Measurements from ENCODE around the gene SPEF2. TPM values are rescaled to one million over a fixed set of nuclear protein-coding genes. Genes with fewer than 3 reads are reported as not detected.

Gene SPEF2
- total RNA-seq, 1 donor from 2014 or later, result 2.7 TPM

DNA sequence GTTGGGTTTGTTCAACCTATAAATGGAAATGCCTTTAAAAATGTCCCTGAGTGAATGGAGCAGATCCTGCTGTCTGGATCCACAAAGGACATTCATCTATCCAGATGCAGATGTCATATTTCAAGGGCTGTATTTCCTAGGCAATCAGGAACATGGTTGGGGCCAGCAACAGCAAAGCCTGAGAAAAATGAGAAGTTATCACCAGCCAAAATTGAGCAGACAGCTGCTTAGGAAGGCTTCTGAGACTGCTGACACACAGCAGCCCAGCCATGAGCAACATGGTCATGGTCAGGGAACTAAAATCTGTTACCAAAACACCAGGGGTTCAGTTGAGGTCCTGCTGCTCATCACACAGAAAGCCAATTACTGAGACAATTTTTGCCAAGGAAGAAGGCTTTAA is 229.8 kb downstream of the SPEF2 start:
- Histone ChIP-seq H3K36me3 (no peaks in the 10 kb centered on the region), H3K4me3 (no peak overlapping the region), H3K27me3 (ENCODE audit: low read depth) (peaks cover 2% of the 10 kb centered on the region), H3K4me1 (peaks cover 4% of the 10 kb centered on the region), H3K27ac (replicated peaks) (no peak overlapping the region), H3K9me3 (replicated peaks) (peaks cover 21% of the 10 kb centered on the region)
- DNase-seq, result no peak
- TF ChIP-seq, protein P1, sequence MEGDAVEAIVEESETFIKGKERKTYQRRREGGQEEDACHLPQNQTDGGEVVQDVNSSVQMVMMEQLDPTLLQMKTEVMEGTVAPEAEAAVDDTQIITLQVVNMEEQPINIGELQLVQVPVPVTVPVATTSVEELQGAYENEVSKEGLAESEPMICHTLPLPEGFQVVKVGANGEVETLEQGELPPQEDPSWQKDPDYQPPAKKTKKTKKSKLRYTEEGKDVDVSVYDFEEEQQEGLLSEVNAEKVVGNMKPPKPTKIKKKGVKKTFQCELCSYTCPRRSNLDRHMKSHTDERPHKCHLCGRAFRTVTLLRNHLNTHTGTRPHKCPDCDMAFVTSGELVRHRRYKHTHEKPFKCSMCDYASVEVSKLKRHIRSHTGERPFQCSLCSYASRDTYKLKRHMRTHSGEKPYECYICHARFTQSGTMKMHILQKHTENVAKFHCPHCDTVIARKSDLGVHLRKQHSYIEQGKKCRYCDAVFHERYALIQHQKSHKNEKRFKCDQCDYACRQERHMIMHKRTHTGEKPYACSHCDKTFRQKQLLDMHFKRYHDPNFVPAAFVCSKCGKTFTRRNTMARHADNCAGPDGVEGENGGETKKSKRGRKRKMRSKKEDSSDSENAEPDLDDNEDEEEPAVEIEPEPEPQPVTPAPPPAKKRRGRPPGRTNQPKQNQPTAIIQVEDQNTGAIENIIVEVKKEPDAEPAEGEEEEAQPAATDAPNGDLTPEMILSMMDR (IDR thresholded peaks at IDR 0.05; ENCODE audit: borderline replicate concordance), result no peak
- intact Hi-C loops (cut with micrococcal nuclease), result no loop called here

DNA sequence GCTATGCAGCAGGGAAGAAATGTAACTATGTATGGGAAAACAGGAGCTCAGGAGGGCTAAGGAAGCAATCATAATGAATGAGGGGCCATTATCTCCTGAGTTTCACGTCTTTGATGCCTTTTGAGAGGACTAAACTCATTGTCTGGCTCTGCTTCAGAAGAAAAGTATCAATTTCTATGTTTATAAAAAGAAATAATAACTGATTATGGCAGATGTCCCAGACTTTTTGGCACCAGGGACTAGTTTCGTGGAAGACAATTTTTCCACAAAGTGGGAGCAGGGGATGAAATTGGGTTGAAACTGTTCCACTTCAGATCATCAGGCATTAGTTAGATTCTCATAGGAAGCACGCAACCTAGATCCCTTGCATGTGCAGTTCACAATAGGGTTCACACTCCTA is 230.3 kb downstream of the SPEF2 start:
- H3K4me3 ChIP-seq, result no peak overlapping the region

DNA sequence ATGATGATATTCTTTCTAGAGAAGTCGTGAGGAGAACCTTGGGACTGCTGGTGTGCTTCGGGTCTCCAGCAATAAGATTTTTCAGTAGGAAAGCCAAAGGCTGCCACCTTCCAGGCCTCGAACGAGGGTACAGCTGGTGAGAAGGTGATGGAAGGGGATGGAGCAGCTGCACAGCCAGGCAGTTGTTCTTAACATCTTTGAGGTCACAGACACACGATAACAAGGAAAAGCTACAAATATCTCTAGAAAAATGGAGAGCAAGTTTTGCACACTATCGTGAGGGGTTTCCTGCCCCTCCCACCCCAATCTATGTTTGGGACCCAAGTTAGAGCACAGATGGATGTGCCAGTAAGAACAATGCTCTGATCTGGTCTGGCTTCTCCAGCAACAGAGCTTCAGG is 232.2 kb downstream of the SPEF2 start:
- H3K4me3 ChIP-seq, result no peak overlapping the region
- peaks cover 2% of the 10 kb centered on the region for H3K27me3 ChIP-seq (ENCODE audit: low read depth)
- TF ChIP-seq, protein P1 (IDR thresholded peaks at IDR 0.05; ENCODE audit: borderline replicate concordance), result no peak
- peaks cover 4% of the 10 kb centered on the region for H3K4me1 ChIP-seq
- H3K27ac ChIP-seq (replicated peaks), result no peak overlapping the region
- H3K9me3 ChIP-seq (replicated peaks), result peaks cover 16% of the 10 kb centered on the region
- no peaks in the 10 kb centered on the region for H3K36me3 ChIP-seq
- intact Hi-C loops (cut with micrococcal nuclease), result no loop called here
- DNase-seq, result no peak

More for the DNA sequence above, 230.3 kb downstream of the SPEF2 start:
- Histone ChIP-seq H3K27ac (replicated peaks) (no peak overlapping the region), H3K9me3 (replicated peaks) (peaks cover 21% of the 10 kb centered on the region), H3K36me3 (no peaks in the 10 kb centered on the region), H3K27me3 (ENCODE audit: low read depth) (peaks cover 2% of the 10 kb centered on the region), H3K4me1 (peaks cover 4% of the 10 kb centered on the region)
- intact Hi-C loops (cut with micrococcal nuclease), result no loop called here
- TF ChIP-seq, protein P1 (IDR thresholded peaks at IDR 0.05; ENCODE audit: borderline replicate concordance), result no peak
- no peak for DNase-seq

DNA sequence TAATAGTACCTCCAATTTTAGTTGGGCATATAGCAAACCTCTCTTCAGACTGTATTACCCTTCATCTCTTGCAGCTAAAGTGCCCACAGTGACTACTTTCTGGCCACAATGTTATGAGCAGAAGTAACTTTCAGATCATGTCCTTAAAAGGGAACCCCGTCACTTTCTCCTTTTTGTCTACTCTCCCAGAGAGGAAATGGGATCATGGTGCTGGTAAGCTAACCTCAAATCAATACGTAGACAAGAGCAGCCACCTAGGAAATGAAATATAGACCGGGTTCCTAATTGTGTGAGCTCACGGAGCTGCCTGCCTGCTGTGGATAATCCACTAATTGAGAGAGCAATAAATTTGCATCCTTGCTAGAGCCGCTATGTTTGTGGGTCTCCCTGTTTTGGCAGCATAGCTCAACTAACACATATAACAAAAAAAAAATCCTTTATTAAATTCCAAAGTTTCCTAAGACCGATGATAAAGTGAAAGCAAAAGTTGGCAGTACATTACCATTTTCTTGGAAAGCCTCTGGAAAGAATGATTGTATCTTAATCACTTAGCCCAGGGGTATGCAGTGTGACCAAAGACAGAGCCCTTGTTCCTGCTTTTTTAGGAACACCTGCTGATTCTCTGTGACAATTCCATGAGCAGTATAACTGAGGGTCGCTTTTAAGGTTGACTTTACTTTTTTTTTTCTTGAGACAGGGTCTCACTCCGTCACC is 233.5 kb downstream of the SPEF2 start:
- intact Hi-C loops (cut with micrococcal nuclease), result no loop called here
- no peak for DNase-seq
- peaks cover 5% of the 10 kb centered on the region for H3K9me3 ChIP-seq (replicated peaks)
- H3K27ac ChIP-seq (replicated peaks), result no peak overlapping the region
- H3K27me3 ChIP-seq (ENCODE audit: low read depth), result peaks cover 2% of the 10 kb centered on the region
- no peak overlapping the region for H3K4me3 ChIP-seq
- peaks cover 4% of the 10 kb centered on the region for H3K4me1 ChIP-seq
- H3K36me3 ChIP-seq, result no peaks in the 10 kb centered on the region
- TF ChIP-seq, protein P1 (IDR thresholded peaks at IDR 0.05; ENCODE audit: borderline replicate concordance), result no peak

DNA sequence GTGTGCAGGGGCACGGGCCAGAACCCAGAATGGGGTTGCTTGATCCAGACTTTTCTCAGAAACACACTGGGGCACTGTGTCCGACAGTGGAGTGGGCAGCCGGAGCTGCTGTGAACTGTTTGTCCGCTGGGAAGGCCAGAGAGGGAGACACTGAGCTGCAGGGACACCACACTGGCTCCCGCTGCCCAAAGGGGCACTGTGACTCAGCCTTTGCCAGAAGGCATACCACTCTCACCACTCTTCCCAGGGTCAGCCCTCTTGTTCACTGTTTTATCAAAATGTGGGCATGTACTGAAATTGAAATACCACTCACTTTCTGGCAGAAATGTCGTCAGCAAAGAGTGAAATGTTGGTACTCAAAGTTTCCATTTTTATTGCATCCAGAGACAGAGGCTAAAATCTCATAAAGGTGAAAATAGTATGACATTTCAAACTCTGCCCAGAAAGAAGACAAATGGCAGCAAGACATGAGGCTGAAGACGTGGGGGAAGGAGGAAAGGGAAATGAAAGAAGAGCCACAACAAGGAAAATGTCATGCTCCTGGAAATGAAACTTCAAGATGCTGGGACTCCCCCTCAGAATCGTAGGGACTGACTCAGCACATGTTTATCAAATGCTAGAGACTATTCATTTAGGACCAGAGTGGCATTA is 234.5 kb downstream of the SPEF2 start:
- no peak for DNase-seq
- intact Hi-C loops (cut with micrococcal nuclease), result no loop called here
- peaks cover 4% of the 10 kb centered on the region for H3K4me1 ChIP-seq

More for the DNA sequence above, 234.5 kb downstream of the SPEF2 start:
- Histone ChIP-seq H3K27me3 (ENCODE audit: low read depth) (peaks cover 2% of the 10 kb centered on the region), H3K9me3 (replicated peaks) (peaks cover under 1% of the 10 kb centered on the region), H3K36me3 (no peaks in the 10 kb centered on the region), H3K27ac (replicated peaks) (no peak overlapping the region), H3K4me3 (no peak overlapping the region)
- TF ChIP-seq, protein P1 (IDR thresholded peaks at IDR 0.05; ENCODE audit: borderline replicate concordance), result no peak
